ENCODE measurements around the gene AEBP2. TPM values are rescaled to one million over a fixed set of nuclear protein-coding genes. Genes with fewer than 3 reads are reported as not detected.

The AEBP2 gene
- total RNA-seq, 4 donors from 2014 or later = 9.2 to 22.2 (median 13.2) TPM

- in situ Hi-C loops (cut with MboI; ENCODE audit: low sequenced_read_pairs in 4 of 4) = no loop called here
- intact Hi-C loops (cut with DNase I; ENCODE audit: low total_unique reads) = no loop called here
Measured at GRCh38 chr12:19444097-19444496, 4.8 kb downstream of the AEBP2 start.

GRCh38 chr12:19447386-19447785 lies 8.1 kb downstream of the AEBP2 start:
- H3K4me1 ChIP-seq = peaks cover 31 to 40% of the 10 kb centered on the region in 2 donors
- intact Hi-C loops (cut with DNase I; ENCODE audit: low total_unique reads) (no loop called here), in situ Hi-C loops (cut with MboI; ENCODE audit: low sequenced_read_pairs in 4 of 4) (no loop called here)
- H3K27ac ChIP-seq = no peak overlapping the region
- ATAC-seq (no peak), DNase-seq (no peak)
- no peaks in the 10 kb centered on the region for H3K36me3 ChIP-seq
- TF ChIP-seq CTCF (IDR thresholded peaks at IDR 0.05 in 4 of 5, conservative IDR thresholded peaks at IDR 0.05 in 1 of 5) (no peak), POLR2A (IDR thresholded peaks at IDR 0.05) (no peak)
- no peaks in the 10 kb centered on the region for H3K27me3 ChIP-seq
- no peaks in the 10 kb centered on the region for H3K9me3 ChIP-seq
- no peak overlapping the region for H3K4me3 ChIP-seq

More at GRCh38 chr12:19444097-19444496, 4.8 kb downstream of the AEBP2 start:
- DNase-seq (no peak), ATAC-seq (no peak)
- Histone ChIP-seq H3K36me3 (no peaks in the 10 kb centered on the region), H3K4me1 (peaks cover 24 to 29% of the 10 kb centered on the region in 2 donors), H3K4me3 (no peak overlapping the region), H3K9me3 (no peaks in the 10 kb centered on the region), H3K27ac (no peak overlapping the region), H3K27me3 (no peaks in the 10 kb centered on the region)
- TF ChIP-seq CTCF (IDR thresholded peaks at IDR 0.05 in 4 of 5, conservative IDR thresholded peaks at IDR 0.05 in 1 of 5) = no peak
- no peak for TF ChIP-seq POLR2A (IDR thresholded peaks at IDR 0.05)

GRCh38 chr12:19449814-19450213 lies 10.5 kb downstream of the AEBP2 start:
- Histone ChIP-seq H3K4me3 (no peak overlapping the region), H3K36me3 (no peaks in the 10 kb centered on the region), H3K9me3 (no peaks in the 10 kb centered on the region), H3K27me3 (no peaks in the 10 kb centered on the region), H3K27ac (peak overlapping the region in 2 of 4 donors; percentile 2 to 15), H3K4me1 (peaks cover 21 to 26% of the 10 kb centered on the region in 2 donors)
- in situ Hi-C loops (cut with MboI; ENCODE audit: low sequenced_read_pairs in 4 of 4) (no loop called here), intact Hi-C loops (cut with DNase I; ENCODE audit: low total_unique reads) (no loop called here)
- TF ChIP-seq POLR2A (IDR thresholded peaks at IDR 0.05) (no peak), CTCF (IDR thresholded peaks at IDR 0.05 in 4 of 5, conservative IDR thresholded peaks at IDR 0.05 in 1 of 5) (no peak)
- ATAC-seq (no peak), DNase-seq (no peak)

GRCh38 chr12:19450362-19450761 lies 11.1 kb downstream of the AEBP2 start:
- H3K36me3 ChIP-seq = no peaks in the 10 kb centered on the region
- no peaks in the 10 kb centered on the region for H3K27me3 ChIP-seq
- H3K4me1 ChIP-seq = peaks cover 22 to 26% of the 10 kb centered on the region in 2 donors
- in situ Hi-C loops (cut with MboI; ENCODE audit: low sequenced_read_pairs in 4 of 4) = no loop called here
- intact Hi-C loops (cut with DNase I; ENCODE audit: low total_unique reads) = no loop called here
- H3K4me3 ChIP-seq = no peak overlapping the region
- TF ChIP-seq POLR2A (IDR thresholded peaks at IDR 0.05) (no peak), CTCF (IDR thresholded peaks at IDR 0.05 in 4 of 5, conservative IDR thresholded peaks at IDR 0.05 in 1 of 5) (no peak)
- DNase-seq = no peak
- no peak for ATAC-seq
- peak overlapping the region in 2 of 4 donors; percentile 2 to 15 for H3K27ac ChIP-seq
- no peaks in the 10 kb centered on the region for H3K9me3 ChIP-seq

GRCh38 chr12:19451196-19451595 lies 11.9 kb downstream of the AEBP2 start:
- Histone ChIP-seq H3K27me3 (no peaks in the 10 kb centered on the region), H3K4me3 (no peak overlapping the region), H3K9me3 (no peaks in the 10 kb centered on the region), H3K27ac (no peak overlapping the region), H3K4me1 (peaks cover 26% of the 10 kb centered on the region in 2 donors), H3K36me3 (no peaks in the 10 kb centered on the region)
- no peak for DNase-seq
- no peak for TF ChIP-seq POLR2A (IDR thresholded peaks at IDR 0.05)
- TF ChIP-seq CTCF (IDR thresholded peaks at IDR 0.05 in 4 of 5, conservative IDR thresholded peaks at IDR 0.05 in 1 of 5) = no peak
- peak; percentile 56 to 62 for ATAC-seq
- in situ Hi-C loops (cut with MboI; ENCODE audit: low sequenced_read_pairs in 4 of 4) (no loop called here), intact Hi-C loops (cut with DNase I; ENCODE audit: low total_unique reads) (no loop called here)

All from gastrocnemius medialis (tissue), 4 donors.